Hepatocyte (in vitro differentiated cells): ENCODE data around the gene SLC39A7.

Experiments
- EZH2 ChIP-seq: fragments of 200-600 bp; sonication (generic); IDR thresholded peaks from 2 replicates; pipeline ENCODE4 v1.6.1; 2016; ENCODE audit warnings: antibody characterized with exemption, mild to moderate bottlenecking, borderline replicate concordance
- EZH2phosphoT487 ChIP-seq: fragments of 200-600 bp; sonication (generic); IDR thresholded peaks from one replicate; pipeline ENCODE4 v1.6.1; 2018; ENCODE audit warnings: antibody characterized with exemption, mild to moderate bottlenecking, low read depth, moderate library complexity; ENCODE audit not compliant: unreplicated experiment, severe bottlenecking
- TF ChIP-seq, protein P1 (sequence below): fragments of 200-600 bp; sonication (generic); IDR thresholded peaks from 2 replicates; pipeline ENCODE4 v1.5.1; 2016; ENCODE audit warnings: antibody characterized with exemption, mild to moderate bottlenecking; ENCODE audit not compliant: poor library complexity

DNA sequence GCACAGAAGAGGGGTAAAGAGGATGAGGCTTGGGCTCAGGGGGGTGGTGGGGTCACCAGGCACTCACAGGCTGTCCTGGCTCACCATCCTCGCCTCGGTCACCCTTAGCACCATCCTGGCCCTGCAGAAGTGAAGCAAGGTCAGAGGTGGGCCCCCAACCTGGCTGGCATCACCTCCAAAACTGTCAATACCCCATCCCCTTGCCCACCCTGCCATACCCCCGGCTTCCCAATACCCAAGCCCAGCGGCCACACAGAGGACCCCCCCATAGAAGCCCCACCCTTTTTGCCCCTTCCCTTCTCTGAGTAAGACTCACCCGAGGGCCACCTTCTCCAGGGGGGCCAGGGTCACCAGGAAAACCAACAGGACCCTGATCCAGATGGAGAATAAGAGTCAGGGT lies 32.0 kb upstream of the SLC39A7 start:
- TF ChIP-seq EZH2 (no peak), EZH2phosphoT487 (no peak)
- TF ChIP-seq, protein P1, sequence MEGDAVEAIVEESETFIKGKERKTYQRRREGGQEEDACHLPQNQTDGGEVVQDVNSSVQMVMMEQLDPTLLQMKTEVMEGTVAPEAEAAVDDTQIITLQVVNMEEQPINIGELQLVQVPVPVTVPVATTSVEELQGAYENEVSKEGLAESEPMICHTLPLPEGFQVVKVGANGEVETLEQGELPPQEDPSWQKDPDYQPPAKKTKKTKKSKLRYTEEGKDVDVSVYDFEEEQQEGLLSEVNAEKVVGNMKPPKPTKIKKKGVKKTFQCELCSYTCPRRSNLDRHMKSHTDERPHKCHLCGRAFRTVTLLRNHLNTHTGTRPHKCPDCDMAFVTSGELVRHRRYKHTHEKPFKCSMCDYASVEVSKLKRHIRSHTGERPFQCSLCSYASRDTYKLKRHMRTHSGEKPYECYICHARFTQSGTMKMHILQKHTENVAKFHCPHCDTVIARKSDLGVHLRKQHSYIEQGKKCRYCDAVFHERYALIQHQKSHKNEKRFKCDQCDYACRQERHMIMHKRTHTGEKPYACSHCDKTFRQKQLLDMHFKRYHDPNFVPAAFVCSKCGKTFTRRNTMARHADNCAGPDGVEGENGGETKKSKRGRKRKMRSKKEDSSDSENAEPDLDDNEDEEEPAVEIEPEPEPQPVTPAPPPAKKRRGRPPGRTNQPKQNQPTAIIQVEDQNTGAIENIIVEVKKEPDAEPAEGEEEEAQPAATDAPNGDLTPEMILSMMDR = no peak
